ENCODE results near the gene OSBPL3.

OSBPL3 gene

GRCh38 chr7:24821754-24822054 is 158.3 kb downstream of the OSBPL3 start:
- Histone ChIP-seq H3F3A (ENCODE audit: insufficient read depth, low read length) (peaks cover 22% of the 10 kb centered on the region), H2AFZ (ENCODE audit: low read length) (peak overlapping the region; percentile 34; the same call in 1 of the 2 replicates), H3K4me2 (ENCODE audit: low read depth, low read length) (peak overlapping the region; percentile 61), H3K9me2 (replicated peaks; ENCODE audit: insufficient read depth, low read length) (no peaks in the 10 kb centered on the region), H3K9me3 (replicated peaks; ENCODE audit: insufficient read depth, low read length) (no peaks in the 10 kb centered on the region), H3K36me3 (replicated peaks; ENCODE audit: insufficient read depth, low read length) (no peaks in the 10 kb centered on the region), H3K27ac (ENCODE audit: low read length) (peak overlapping the region; percentile 94), H4K20me1 (ENCODE audit: insufficient read depth, low read length) (no peaks in the 10 kb centered on the region), H3K79me2 (ENCODE audit: low read length) (no peaks in the 10 kb centered on the region), H3K4me3 (ENCODE audit: low read length) (peak overlapping the region; percentile 29), H3K4me1 (ENCODE audit: low read length) (peaks cover 28% of the 10 kb centered on the region), H3K27me3 (replicated peaks; ENCODE audit: insufficient read depth, low read length) (no peaks in the 10 kb centered on the region), H3K9ac (ENCODE audit: low read length) (peak overlapping the region; percentile 69)
- TF ChIP-seq EZH2 (optimal IDR thresholded peaks at IDR 0.05; ENCODE audit: low read depth, low read length) = no peak
- no peak for TF ChIP-seq EZH2phosphoT487 (IDR thresholded peaks at IDR 0.05; ENCODE audit: low read length)
- TF ChIP-seq, protein P1, sequence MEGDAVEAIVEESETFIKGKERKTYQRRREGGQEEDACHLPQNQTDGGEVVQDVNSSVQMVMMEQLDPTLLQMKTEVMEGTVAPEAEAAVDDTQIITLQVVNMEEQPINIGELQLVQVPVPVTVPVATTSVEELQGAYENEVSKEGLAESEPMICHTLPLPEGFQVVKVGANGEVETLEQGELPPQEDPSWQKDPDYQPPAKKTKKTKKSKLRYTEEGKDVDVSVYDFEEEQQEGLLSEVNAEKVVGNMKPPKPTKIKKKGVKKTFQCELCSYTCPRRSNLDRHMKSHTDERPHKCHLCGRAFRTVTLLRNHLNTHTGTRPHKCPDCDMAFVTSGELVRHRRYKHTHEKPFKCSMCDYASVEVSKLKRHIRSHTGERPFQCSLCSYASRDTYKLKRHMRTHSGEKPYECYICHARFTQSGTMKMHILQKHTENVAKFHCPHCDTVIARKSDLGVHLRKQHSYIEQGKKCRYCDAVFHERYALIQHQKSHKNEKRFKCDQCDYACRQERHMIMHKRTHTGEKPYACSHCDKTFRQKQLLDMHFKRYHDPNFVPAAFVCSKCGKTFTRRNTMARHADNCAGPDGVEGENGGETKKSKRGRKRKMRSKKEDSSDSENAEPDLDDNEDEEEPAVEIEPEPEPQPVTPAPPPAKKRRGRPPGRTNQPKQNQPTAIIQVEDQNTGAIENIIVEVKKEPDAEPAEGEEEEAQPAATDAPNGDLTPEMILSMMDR (IDR thresholded peaks at IDR 0.05; ENCODE audit: low read length) = no peak
- no peak for DNase-seq

DNA sequence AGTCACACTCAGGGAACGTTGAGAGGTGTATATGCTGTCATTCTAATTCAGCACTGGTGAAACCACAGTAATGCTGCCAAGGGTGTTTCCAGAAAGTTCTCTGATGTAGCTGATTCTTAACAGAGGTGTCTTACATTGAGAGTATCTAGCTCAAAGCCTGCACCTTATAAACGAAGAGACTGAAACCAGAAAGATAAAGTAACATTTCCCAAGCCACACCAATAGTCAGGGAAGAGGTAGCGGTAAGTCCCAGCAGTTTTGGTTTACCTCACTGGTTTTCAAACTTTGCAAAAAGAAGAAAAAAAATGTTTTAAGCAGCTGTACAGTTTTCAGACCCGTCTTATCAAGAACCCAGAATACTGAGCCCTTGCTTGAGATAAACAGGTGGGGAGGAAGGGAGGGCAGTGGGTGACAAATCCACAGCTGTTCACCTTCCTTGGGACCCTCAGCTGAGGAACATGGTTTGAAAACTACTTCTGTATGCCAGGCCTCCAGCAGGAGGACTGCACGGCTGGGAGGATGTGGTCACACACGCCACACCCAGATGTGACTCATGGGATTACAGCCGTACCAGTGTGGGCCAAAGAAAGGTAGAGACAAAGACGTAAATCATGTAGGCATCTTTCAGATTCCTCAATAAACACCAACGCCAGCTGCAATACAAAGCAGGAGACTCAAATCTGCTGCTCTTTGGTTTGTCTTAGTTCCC is 158.8 kb downstream of the OSBPL3 start:
- Histone ChIP-seq H3K9me3 (replicated peaks; ENCODE audit: insufficient read depth, low read length) (no peaks in the 10 kb centered on the region), H3K4me2 (ENCODE audit: low read depth, low read length) (peak overlapping the region; percentile 61), H4K20me1 (ENCODE audit: insufficient read depth, low read length) (no peaks in the 10 kb centered on the region), H3K27ac (ENCODE audit: low read length) (peak overlapping the region; percentile 94), H3K9ac (ENCODE audit: low read length) (peak overlapping the region; percentile 69), H3K4me1 (ENCODE audit: low read length) (peaks cover 26% of the 10 kb centered on the region), H3K79me2 (ENCODE audit: low read length) (no peaks in the 10 kb centered on the region), H3K9me2 (replicated peaks; ENCODE audit: insufficient read depth, low read length) (no peaks in the 10 kb centered on the region), H3F3A (ENCODE audit: insufficient read depth, low read length) (peaks cover 22% of the 10 kb centered on the region), H3K36me3 (replicated peaks; ENCODE audit: insufficient read depth, low read length) (no peaks in the 10 kb centered on the region), H3K27me3 (replicated peaks; ENCODE audit: insufficient read depth, low read length) (no peaks in the 10 kb centered on the region), H3K4me3 (ENCODE audit: low read length) (peak overlapping the region; percentile 29), H2AFZ (ENCODE audit: low read length) (peak overlapping the region; percentile 34; the same call in 1 of the 2 replicates)
- TF ChIP-seq, protein P1 (IDR thresholded peaks at IDR 0.05; ENCODE audit: low read length) = peak; percentile 27
- no peak for TF ChIP-seq EZH2 (optimal IDR thresholded peaks at IDR 0.05; ENCODE audit: low read depth, low read length)
- no peak for TF ChIP-seq EZH2phosphoT487 (IDR thresholded peaks at IDR 0.05; ENCODE audit: low read length)
- peak; percentile 92 for DNase-seq

- H2AFZ ChIP-seq (ENCODE audit: low read length) = no peak overlapping the region
- TF ChIP-seq EZH2 (optimal IDR thresholded peaks at IDR 0.05; ENCODE audit: low read depth, low read length) = no peak
- no peak for TF ChIP-seq EZH2phosphoT487 (IDR thresholded peaks at IDR 0.05; ENCODE audit: low read length)
- TF ChIP-seq, protein P1 (IDR thresholded peaks at IDR 0.05; ENCODE audit: low read length) = no peak
- peaks cover 22% of the 10 kb centered on the region for H3F3A ChIP-seq (ENCODE audit: insufficient read depth, low read length)
- H3K4me1 ChIP-seq (ENCODE audit: low read length) = peaks cover 21% of the 10 kb centered on the region
- H4K20me1 ChIP-seq (ENCODE audit: insufficient read depth, low read length) = no peaks in the 10 kb centered on the region
- H3K9ac ChIP-seq (ENCODE audit: low read length) = peak overlapping the region; percentile 69
- no peaks in the 10 kb centered on the region for H3K79me2 ChIP-seq (ENCODE audit: low read length)
- no peaks in the 10 kb centered on the region for H3K27me3 ChIP-seq (replicated peaks; ENCODE audit: insufficient read depth, low read length)
- H3K9me3 ChIP-seq (replicated peaks; ENCODE audit: insufficient read depth, low read length) = no peaks in the 10 kb centered on the region
- 0 out of 2 replicates have a peak overlapping the region, but pooled peaks have one; percentile 0 for H3K4me3 ChIP-seq (ENCODE audit: low read length)
- H3K9me2 ChIP-seq (replicated peaks; ENCODE audit: insufficient read depth, low read length) = no peaks in the 10 kb centered on the region
- no peak for DNase-seq
- H3K27ac ChIP-seq (ENCODE audit: low read length) = peak overlapping the region; percentile 94
- no peaks in the 10 kb centered on the region for H3K36me3 ChIP-seq (replicated peaks; ENCODE audit: insufficient read depth, low read length)
- H3K4me2 ChIP-seq (ENCODE audit: low read depth, low read length) = peak overlapping the region; percentile 61; the same call in 1 of the 2 replicates
Observed at GRCh38 chr7:24820730-24821044, 159.3 kb downstream of the OSBPL3 start.

All from MM.1S (cell line).